HG03097 (cell line): ENCODE results near the gene PLA2R1.

Experiments used
- ATAC-seq: cut with Tn5 transposase; IDR thresholded peaks from one replicate; pipeline ENCODE4 v1.9.1; 2021; ENCODE audit not compliant: unreplicated experiment, low FRiP score

Gene PLA2R1

GRCh38 chr2:159902722-159903121 is 159.7 kb downstream of the PLA2R1 start:
- ATAC-seq, result no peak

GRCh38 chr2:159900343-159900742 is 162.1 kb downstream of the PLA2R1 start:
- no peak for ATAC-seq

GRCh38 chr2:159898441-159898840 is 164.0 kb downstream of the PLA2R1 start:
- no peak for ATAC-seq

GRCh38 chr2:159897720-159898119 is 164.7 kb downstream of the PLA2R1 start:
- ATAC-seq, result no peak

DNA sequence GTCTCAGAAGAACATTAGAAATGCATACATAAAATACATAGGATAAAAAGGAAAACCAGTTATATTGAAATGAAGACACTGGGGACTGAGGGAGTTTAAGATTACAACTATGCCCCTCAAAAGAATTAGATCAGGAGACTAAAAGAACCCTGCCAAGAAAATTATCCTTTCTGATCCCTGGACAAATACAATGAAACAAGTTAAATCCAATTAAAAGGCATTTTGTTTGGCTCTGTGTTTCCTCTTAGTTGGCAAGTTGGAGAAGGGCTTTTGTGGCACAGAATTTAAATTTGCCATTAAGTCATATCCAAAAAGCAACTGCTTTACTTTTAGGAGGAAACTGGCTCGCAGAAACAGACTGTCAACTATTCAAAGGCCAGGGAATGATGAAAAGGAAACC is 165.3 kb downstream of the PLA2R1 start:
- ATAC-seq, result no peak

DNA sequence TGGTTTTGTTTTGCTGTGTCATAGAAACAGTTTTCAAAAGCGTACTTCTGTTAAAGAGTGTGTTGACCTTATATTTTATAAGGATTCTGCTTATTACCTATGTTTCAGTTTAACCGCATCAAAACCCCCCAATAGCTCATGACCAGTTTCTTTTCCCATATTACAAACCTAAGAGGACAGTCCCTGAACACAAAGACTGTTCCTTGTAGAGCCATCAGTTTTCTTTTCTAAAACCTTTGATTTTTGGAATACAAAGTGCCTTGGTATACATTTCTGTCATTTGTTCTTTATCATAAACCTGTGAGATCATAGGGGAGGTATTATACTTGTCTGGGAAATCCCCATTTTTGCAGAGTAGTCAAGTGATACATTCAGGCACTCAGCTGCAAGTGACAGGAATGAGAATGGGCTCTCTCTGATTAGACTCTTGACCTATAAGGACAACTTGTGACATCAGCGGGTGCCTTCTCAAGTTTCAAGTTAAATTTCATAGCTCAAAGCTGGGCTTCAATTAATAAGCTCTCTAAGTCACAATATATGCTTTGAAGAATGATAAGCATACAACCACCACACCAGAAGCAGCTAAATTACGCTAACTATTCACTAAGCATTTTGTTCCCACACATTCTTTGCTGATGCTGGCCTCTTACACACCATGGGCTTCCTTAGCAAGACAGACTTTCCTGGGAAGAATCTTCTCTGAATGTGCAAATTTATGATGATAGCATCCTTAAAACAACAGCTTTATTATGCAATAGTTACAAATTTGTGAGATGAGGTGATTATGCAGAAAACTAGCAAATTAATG is 167.0 kb downstream of the PLA2R1 start:
- peak; percentile 43 for ATAC-seq

- ATAC-seq, result no peak
Measured at GRCh38 chr2:159894145-159894838, 168.1 kb downstream of the PLA2R1 start.

GRCh38 chr2:159892990-159893810 is 169.2 kb downstream of the PLA2R1 start:
- ATAC-seq, result no peak

DNA sequence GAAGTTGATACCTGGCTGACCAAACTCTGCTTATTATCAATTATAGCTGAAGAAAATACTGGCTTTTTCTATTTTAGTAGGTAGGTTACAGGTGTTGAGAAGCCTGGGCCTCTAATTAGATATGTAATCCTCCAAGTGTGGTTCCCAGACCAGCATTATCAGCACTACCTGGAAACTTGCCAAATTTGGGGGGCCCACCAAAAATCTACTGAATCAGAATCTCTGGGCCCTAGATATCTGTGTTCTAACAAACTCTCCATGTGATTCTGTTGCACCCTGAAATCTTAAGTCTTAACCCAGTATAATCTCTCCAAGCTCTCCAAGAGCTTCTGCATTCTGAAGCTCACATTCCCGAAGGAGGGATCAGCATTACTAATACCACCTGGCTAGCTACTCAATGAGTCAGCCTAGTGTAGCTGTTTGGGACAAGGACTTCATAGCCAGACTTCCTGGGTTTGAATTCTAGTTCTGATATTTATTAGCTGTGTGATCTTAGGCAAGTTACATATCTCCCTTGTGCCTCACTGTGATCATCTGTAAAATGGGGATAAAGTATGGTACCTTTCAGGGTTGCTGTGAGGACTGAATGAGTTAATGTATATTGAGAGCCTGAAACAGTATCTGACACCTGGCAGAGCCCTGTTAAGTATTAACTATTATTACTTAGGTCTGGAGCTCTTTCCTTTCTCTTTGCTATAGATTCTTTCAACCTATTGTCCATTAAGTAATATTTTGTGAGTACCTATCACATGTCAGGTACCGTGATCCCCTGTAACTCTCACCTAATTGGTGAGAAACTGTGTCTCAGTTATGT is 170.3 kb downstream of the PLA2R1 start:
- peak; percentile 37 for ATAC-seq

GRCh38 chr2:159891267-159891588 is 171.2 kb downstream of the PLA2R1 start:
- ATAC-seq, result no peak

- ATAC-seq, result peak; percentile 34
Measured at GRCh38 chr2:159890551-159891266, 171.7 kb downstream of the PLA2R1 start.

DNA sequence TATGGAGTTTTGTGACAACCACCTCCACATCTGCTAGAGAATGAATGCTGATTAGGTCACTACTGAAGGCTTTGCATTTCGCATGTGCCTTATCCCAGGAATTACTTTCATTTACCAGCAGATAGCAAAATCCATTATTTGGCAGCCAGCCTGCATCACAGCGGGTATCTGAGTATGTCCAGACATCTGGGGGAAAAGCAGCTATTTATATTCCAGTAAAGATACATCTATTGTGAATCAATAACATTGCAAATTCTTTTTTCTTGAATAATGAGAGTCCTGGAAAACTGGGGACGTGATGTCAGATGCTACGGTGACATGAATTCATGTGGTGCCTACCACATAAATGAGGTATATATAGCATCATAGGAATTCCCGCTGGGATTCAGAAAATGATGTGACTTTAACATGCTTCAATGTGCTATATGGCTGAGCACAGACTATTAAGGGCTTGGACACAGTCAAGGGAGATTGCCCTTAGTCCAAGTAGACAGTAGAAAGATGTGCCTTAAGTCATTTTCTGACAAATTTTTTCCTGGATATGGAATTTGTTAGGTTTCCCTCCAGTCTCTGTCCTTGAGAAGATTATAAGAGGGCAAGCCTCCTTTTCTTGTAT is 180.2 kb downstream of the PLA2R1 start:
- no peak for ATAC-seq
